H1 (cell line): ENCODE data around the gene LTF. TPM values are rescaled to one million over a fixed set of nuclear protein-coding genes. Genes with fewer than 3 reads are reported as not detected.

Source experiments
- CTCF ChIA-PET: fragments of 300-600 bp; sonication (Branson Sonifier 250); formaldehyde crosslinking; loops from one replicate; lab custom pipeline; 2021; ENCODE audit not compliant: partially characterized antibody; lab: Charles Lee
- POLR2A ChIA-PET: fragments of 300-600 bp; sonication (Branson Sonifier 250); formaldehyde crosslinking; loops from one replicate; lab custom pipeline; 2021; ENCODE audit warnings: inconsistent platforms; ENCODE audit not compliant: partially characterized antibody; lab: Charles Lee
- DNase-seq, 2 experiments: peaks; one replicate each; pipeline versions ENCODE4 v3.0.0 to v3.0.0-alpha.2; 2010 to 2022; ENCODE audit warnings: low spot score in 2 of 2, low read depth in 1 of 2, mixed read lengths in 1 of 2
- FAIRE-seq: peaks from 2 replicates; lab custom pipeline; 2011; peaks lifted over from hg19 to GRCh38; lab: Jason Lieb, UNC
- H2AFZ ChIP-seq: 2 replicates; pipeline ENCODE4 v1.8.1; 2012; ENCODE audit warnings: low read length, inconsistent platforms
- H2AK5ac ChIP-seq: 2 replicates; pipeline ENCODE4 v1.6.1; 2013; ENCODE audit warnings: low read depth, low read length
- H2BK120ac ChIP-seq: replicated peaks from 2 replicates; pipeline ENCODE3; 2013; ENCODE audit warnings: low read depth, low read length, inconsistent platforms
- H2BK12ac ChIP-seq: 2 replicates; pipeline ENCODE4 v1.6.1; 2013; ENCODE audit warnings: low read depth, low read length
- H2BK15ac ChIP-seq: 2 replicates; pipeline ENCODE4 v1.6.1; 2013; ENCODE audit warnings: low read length
- H2BK20ac ChIP-seq: 2 replicates; pipeline ENCODE4 v1.6.1; 2013; ENCODE audit warnings: low read length
- H2BK5ac ChIP-seq: 2 replicates; pipeline ENCODE4 v1.6.1; 2013; ENCODE audit warnings: low read depth, low read length
- H3K14ac ChIP-seq: 2 replicates; pipeline ENCODE4 v1.6.1; 2013; ENCODE audit warnings: inconsistent platforms; ENCODE audit not compliant: insufficient read length
- H3K18ac ChIP-seq: 2 replicates; pipeline ENCODE4 v1.6.1; 2013; ENCODE audit warnings: low read length; ENCODE audit errors: extremely low read depth
- H3K23ac ChIP-seq: 2 replicates; pipeline ENCODE4 v1.6.1; 2013; ENCODE audit warnings: inconsistent platforms; ENCODE audit not compliant: insufficient read length
- H3K23me2 ChIP-seq: 2 replicates; pipeline ENCODE4 v1.6.1; 2013; ENCODE audit warnings: low read depth, low read length
- H3K27ac ChIP-seq: 2 replicates; pipeline ENCODE4 v1.6.1; 2011; ENCODE audit warnings: low read depth, low read length, inconsistent platforms
- H3K27me3 ChIP-seq, 4 experiments: replicated peaks in 1 of 4; 1 replicate in 1 of 4; 2 replicates in 3 of 4; pipeline versions ENCODE4 v1.6.1 to v1.8.1; 2011 to 2013; ENCODE audit warnings: low read length in 3 of 4, mild to moderate bottlenecking in 3 of 4, inconsistent platforms in 2 of 4, mixed read lengths in 2 of 4, moderate library complexity in 1 of 4; ENCODE audit not compliant: control insufficient read depth in 3 of 4, insufficient read depth in 3 of 4; ENCODE audit errors: extremely low read depth in 1 of 4
- H3K36me3 ChIP-seq, 4 experiments: 2 replicates each; pipeline versions ENCODE4 v1.6.1 to v1.8.1; 2011 to 2013; ENCODE audit warnings: mild to moderate bottlenecking in 4 of 4, low read length in 3 of 4, moderate library complexity in 2 of 4, control low read depth in 1 of 4, inconsistent platforms in 1 of 4; ENCODE audit not compliant: insufficient read depth in 4 of 4, control insufficient read depth in 2 of 4
- H3K4ac ChIP-seq: replicated peaks from 2 replicates; pipeline ENCODE3; 2013; ENCODE audit warnings: low read length, low read depth, mixed read lengths, inconsistent platforms; ENCODE audit not compliant: insufficient read length
- H3K4me1 ChIP-seq, 4 experiments: replicated peaks in 1 of 4; 1 replicate in 1 of 4; 2 replicates in 3 of 4; pipeline versions ENCODE4 v1.6.1 to v1.8.1; 2011 to 2013; ENCODE audit warnings: low read length in 3 of 4, inconsistent platforms in 2 of 4, mixed read lengths in 1 of 4; ENCODE audit not compliant: insufficient read depth in 4 of 4, control insufficient read depth in 3 of 4
- H3K4me2 ChIP-seq, 2 experiments: 2 replicates each; pipeline versions ENCODE4 v1.6.1 to v1.8.1; 2011 to 2013; ENCODE audit warnings: low read depth in 2 of 2, low read length in 2 of 2, control low read depth in 1 of 2, inconsistent platforms in 1 of 2, mild to moderate bottlenecking in 1 of 2; ENCODE audit not compliant: insufficient read depth in 1 of 2
- H3K4me3 ChIP-seq, 4 experiments: fragments of 200-600, 300-600 bp in 1 of 4; sonication (generic), shearing (Covaris generic), sonication (Bioruptor Twin) in 1 of 4; 2 replicates each; pipeline versions ENCODE4 v1.5.1 to v1.8.1; 2011 to 2016; ENCODE audit warnings: low read length in 4 of 4, low read depth in 3 of 4, control low read depth in 2 of 4, inconsistent platforms in 2 of 4, mild to moderate bottlenecking in 2 of 4, mixed read lengths in 1 of 4, moderate library complexity in 1 of 4; ENCODE audit not compliant: insufficient read depth in 2 of 4; ENCODE audit errors: extremely low read depth in 1 of 4
- H3K56ac ChIP-seq: replicated peaks from 2 replicates; pipeline ENCODE3; 2013; ENCODE audit warnings: low read depth, mild to moderate bottlenecking, mixed read lengths, low read length, inconsistent platforms; ENCODE audit not compliant: insufficient read length
- H3K79me1 ChIP-seq: 2 replicates; pipeline ENCODE4 v1.6.1; 2013; ENCODE audit warnings: low read depth, low read length, control low read depth
- H3K79me2 ChIP-seq, 2 experiments: 2 replicates each; pipeline versions ENCODE4 v1.6.1 to v1.8.1; 2012 to 2013; ENCODE audit warnings: low read length in 2 of 2, mild to moderate bottlenecking in 2 of 2, inconsistent platforms in 1 of 2; ENCODE audit not compliant: insufficient read depth in 2 of 2, control insufficient read depth in 1 of 2
- H3K9ac ChIP-seq, 4 experiments: replicated peaks in 1 of 4; 1 replicate in 1 of 4; 2 replicates in 3 of 4; pipeline versions ENCODE4 v1.6.1 to v1.8.1; 2011 to 2013; ENCODE audit warnings: low read depth in 3 of 4, low read length in 3 of 4, control low read depth in 2 of 4, mild to moderate bottlenecking in 2 of 4, moderate library complexity in 2 of 4, inconsistent platforms in 1 of 4; ENCODE audit errors: extremely low read depth in 1 of 4
- H3K9me3 ChIP-seq, 2 experiments: 2 replicates each; pipeline versions ENCODE4 v1.6.1 to v1.8.1; 2012 to 2013; ENCODE audit warnings: mild to moderate bottlenecking in 2 of 2, moderate library complexity in 2 of 2, control low read depth in 1 of 2, inconsistent platforms in 1 of 2, low read depth in 1 of 2, low read length in 1 of 2, mixed read lengths in 1 of 2; ENCODE audit not compliant: insufficient read depth in 2 of 2
- H4K20me1 ChIP-seq, 2 experiments: replicated peaks in 1 of 2; 2 replicates each; pipeline versions ENCODE3 to v1.8.1; 2011 to 2013; ENCODE audit warnings: inconsistent platforms in 2 of 2, low read length in 2 of 2, mild to moderate bottlenecking in 1 of 2; ENCODE audit not compliant: insufficient read depth in 2 of 2, control insufficient read depth in 1 of 2
- H4K5ac ChIP-seq: 2 replicates; pipeline ENCODE4 v1.6.1; 2013; ENCODE audit warnings: low read length, low read depth, mixed read lengths, inconsistent platforms; ENCODE audit not compliant: insufficient read length
- H4K8ac ChIP-seq: 2 replicates; pipeline ENCODE4 v1.8.0; 2013; ENCODE audit warnings: mild to moderate bottlenecking, moderate library complexity, low read length, inconsistent platforms; ENCODE audit not compliant: insufficient read depth; ENCODE audit errors: extremely low read depth
- H4K91ac ChIP-seq: replicated peaks from 2 replicates; pipeline ENCODE3; 2013; ENCODE audit warnings: low read length, mixed read lengths, inconsistent platforms; ENCODE audit not compliant: insufficient read length
- POLR2AphosphoS5 ChIP-seq: IDR thresholded peaks from 2 replicates; pipeline ENCODE4 v1.6.1; 2011; ENCODE audit warnings: low read depth, low read length
- RNF2 ChIP-seq: fragments of 200-900, 300-1000 bp; sonication (generic); IDR thresholded peaks from 2 replicates; pipeline ENCODE4 v1.7.1; 2016; ENCODE audit warnings: borderline replicate concordance, low read depth, mild to moderate bottlenecking, antibody characterized with exemption, low read length; ENCODE audit not compliant: poor library complexity, severe bottlenecking; ENCODE audit errors: missing control alignments
- TAF1 ChIP-seq: IDR thresholded peaks from 2 replicates; pipeline ENCODE4 v1.6.1; 2011; ENCODE audit warnings: mild to moderate bottlenecking, low read depth, low read length
- WGBS, 2 experiments: shearing (Covaris generic) in 1 of 2; methylation state at CpG; one replicate each; pipeline versions ENCODE4 v1.1.6 to v1.1.7; 2013 to 2015; ENCODE audit warnings: low lambda C conversion rate in 2 of 2, mixed read lengths in 2 of 2, inconsistent platforms in 1 of 2, low coverage in 1 of 2, missing lambda C conversion rate in 1 of 2; ENCODE audit not compliant: insufficient replicate concordance in 2 of 2, insufficient coverage in 1 of 2, insufficient read length in 1 of 2; ENCODE audit errors: extremely low coverage in 1 of 2, missing lambda C conversion rate in 1 of 2; 5-methylcytosine and 5-hydroxymethylcytosine counted together
- polyA plus RNA-seq, 7 experiments: library from polyadenylated mRNA; depleted of rRNA in 3 of 7; stranded (reverse) in 5 of 7; unstranded in 2 of 7; fragments of >200 nt in 5 of 7; fragments of 200-250 nt in 2 of 7; gene quantifications; 1 replicate in 5 of 7; 2 replicates in 1 of 7; 4 replicates in 1 of 7; pipeline versions ENCODE4 v1.2.1 to v1.2.3, GENCODE V29; 2011 to 2013; ENCODE audit warnings: missing spikeins in 2 of 7, mixed read lengths in 2 of 7
- total RNA-seq: library from RNA; stranded (reverse); fragmentation: NEBNext Ultra II Directional; extraction: Animal tissue kit (Norgen Biotek cat#: 25700); gene quantifications from 2 replicates; pipeline ENCODE4 v1.2.1, GENCODE V29; 2021
- TF ChIP-seq, protein P1 (sequence below): IDR thresholded peaks from 2 replicates; pipeline ENCODE4 v1.6.1; 2012; ENCODE audit warnings: inconsistent platforms
- TF ChIP-seq, protein P2 (sequence below): IDR thresholded peaks from 2 replicates; pipeline ENCODE4 v1.6.1; 2011; ENCODE audit warnings: low read length, improper control_type of control experiment

The LTF gene
- total and polyA plus RNA-seq, 2 of the 8 experiments (the other 6 are each of a cell fraction or from before 2014, with no cell fraction given), result 0.23 to 0.99 TPM

DNA sequence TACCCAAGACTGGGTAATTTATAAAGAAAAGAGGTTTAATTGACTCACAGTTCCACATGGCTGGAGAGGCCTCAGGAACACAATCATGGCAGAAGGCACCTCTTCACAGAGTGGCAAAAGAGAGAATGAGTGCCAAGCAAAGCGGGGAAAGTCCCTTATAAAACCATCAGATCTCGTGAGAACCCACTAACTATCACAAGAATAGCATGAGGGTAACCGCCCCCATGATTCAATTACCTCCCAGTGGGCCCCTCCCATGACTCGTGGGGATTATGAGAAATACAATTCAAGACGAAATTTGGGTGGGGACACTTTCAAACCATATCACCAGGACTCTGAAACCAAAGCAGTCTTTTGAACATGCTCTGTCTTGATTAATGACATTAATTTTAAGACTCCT is 40.1 kb upstream of the LTF start:
- no peaks in the 10 kb centered on the region for H4K20me1 ChIP-seq
- CTCF ChIA-PET, result interaction anchor here (1.2 to 1.9 kb wide), 2 partner anchors 8 to 54 kb away, joined by 3 to 6 read pairs; no protein-coding TSS in a partner anchor
- no peaks in the 10 kb centered on the region for H3K23me2 ChIP-seq
- no peak overlapping the region for H2BK15ac ChIP-seq
- WGBS, 2 experiments, result 89% methylated on average over 5 of the region's 5 CpGs; no CpG with 5 or more reads in 1 of the 2 experiments
- POLR2A ChIA-PET, result interaction anchor here (0.9 kb wide), 1 partner anchor 44 kb away, joined by 3 read pairs; no protein-coding TSS in a partner anchor
- DNase-seq (peak in 1 of 2 experiments; percentile 35), FAIRE-seq (no peak)
- no peak overlapping the region for H2BK5ac ChIP-seq
- TF ChIP-seq, protein P1, sequence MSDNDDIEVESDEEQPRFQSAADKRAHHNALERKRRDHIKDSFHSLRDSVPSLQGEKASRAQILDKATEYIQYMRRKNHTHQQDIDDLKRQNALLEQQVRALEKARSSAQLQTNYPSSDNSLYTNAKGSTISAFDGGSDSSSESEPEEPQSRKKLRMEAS, result no peak
- TF ChIP-seq, protein P2, sequence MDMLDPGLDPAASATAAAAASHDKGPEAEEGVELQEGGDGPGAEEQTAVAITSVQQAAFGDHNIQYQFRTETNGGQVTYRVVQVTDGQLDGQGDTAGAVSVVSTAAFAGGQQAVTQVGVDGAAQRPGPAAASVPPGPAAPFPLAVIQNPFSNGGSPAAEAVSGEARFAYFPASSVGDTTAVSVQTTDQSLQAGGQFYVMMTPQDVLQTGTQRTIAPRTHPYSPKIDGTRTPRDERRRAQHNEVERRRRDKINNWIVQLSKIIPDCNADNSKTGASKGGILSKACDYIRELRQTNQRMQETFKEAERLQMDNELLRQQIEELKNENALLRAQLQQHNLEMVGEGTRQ, result no peak
- no peak for TF ChIP-seq POLR2AphosphoS5
- TF ChIP-seq RNF2, result no peak
- TF ChIP-seq TAF1, result no peak
- peaks cover 5 to 17% (median 9%) of the 10 kb centered on the region in 4 experiments for H3K4me1 ChIP-seq
- H2BK12ac ChIP-seq, result no peak overlapping the region
- H3K9me3 ChIP-seq, result no peaks in the 10 kb centered on the region
- H3K36me3 ChIP-seq, result no peaks in the 10 kb centered on the region
- H3K4ac ChIP-seq, result no peak overlapping the region
- H2AFZ ChIP-seq, result no peak overlapping the region
- no peaks in the 10 kb centered on the region; a peak in 2 of 7 replicates for H3K27me3 ChIP-seq
- no peaks in the 10 kb centered on the region for H3K79me2 ChIP-seq
- no peak overlapping the region for H2BK120ac ChIP-seq
- no peak overlapping the region for H4K91ac ChIP-seq
- no peak overlapping the region for H3K4me2 ChIP-seq
- no peak overlapping the region for H3K14ac ChIP-seq
- H3K79me1 ChIP-seq, result no peaks in the 10 kb centered on the region
- no peak overlapping the region for H3K23ac ChIP-seq
- H4K8ac ChIP-seq, result no peak overlapping the region
- no peak overlapping the region for H2AK5ac ChIP-seq
- H3K18ac ChIP-seq, result no peak overlapping the region
- no peak overlapping the region for H3K4me3 ChIP-seq
- no peak overlapping the region for H3K56ac ChIP-seq
- H3K27ac ChIP-seq, result no peak overlapping the region
- no peak overlapping the region for H2BK20ac ChIP-seq
- no peak overlapping the region for H3K9ac ChIP-seq
- H4K5ac ChIP-seq, result no peak overlapping the region
